Stimulated activated effector memory CD8-positive, alpha-beta T cell treated with anti-CD3 and anti-CD28 coated beads, Interleukin-12 subunit alpha, Interleukin-12 subunit beta, amount 100 ng/mL, for 72 hours (primary cell): Measurements from ENCODE around the gene SNAP91.
"Not testable (repeated sequence)": the region's sequence is repeated elsewhere in the genome, so short reads cannot be mapped to it uniquely, and the experiment has no call there.

ENCODE experiments used
- ATAC-seq: fragments of 150-1000 bp; cut with Tn5 transposase; 2 replicates; pipeline ENCODE4 v1.10.0; 2021
- DNase-seq, 2 donors: peaks; one replicate each; pipeline ENCODE4 v3.0.0; 2021 to 2022; ENCODE audit warnings: low spot score in 2 of 2
- H3K27ac Mint-ChIP-seq: one replicate; pipeline ENCODE4 v1.8.0; 2022; ENCODE audit warnings: mild to moderate bottlenecking, mixed read lengths
- H3K36me3 Mint-ChIP-seq: one replicate; pipeline ENCODE4 v1.8.0; 2022; ENCODE audit warnings: mild to moderate bottlenecking, mixed read lengths
- H3K4me1 Mint-ChIP-seq: one replicate; pipeline ENCODE4 v1.8.0; 2022; ENCODE audit warnings: mixed read lengths
- H3K4me3 Mint-ChIP-seq: one replicate; pipeline ENCODE4 v1.8.0; 2022; ENCODE audit warnings: mild to moderate bottlenecking, mixed read lengths
- H3K9me3 Mint-ChIP-seq: one replicate; pipeline ENCODE4 v1.8.0; 2022; ENCODE audit warnings: mixed read lengths

SNAP91 gene

GRCh38 chr6:83702077-83702476 is 6.8 kb downstream of the SNAP91 start:
- no peak for DNase-seq
- no peak for ATAC-seq
- Mint-ChIP-seq H3K36me3 (no peaks in the 10 kb centered on the region), H3K9me3 (no peaks in the 10 kb centered on the region), H3K27ac (no peak overlapping the region), H3K4me3 (no peak overlapping the region), H3K4me1 (no peaks in the 10 kb centered on the region)

- DNase-seq = no peak
- Mint-ChIP-seq H3K27ac (no peak overlapping the region), H3K4me1 (no peaks in the 10 kb centered on the region), H3K36me3 (no peaks in the 10 kb centered on the region), H3K4me3 (no peak overlapping the region), H3K9me3 (no peaks in the 10 kb centered on the region)
- no peak for ATAC-seq
Observed at GRCh38 chr6:83696674-83697073, 12.2 kb downstream of the SNAP91 start.

GRCh38 chr6:83685481-83685880 is 23.4 kb downstream of the SNAP91 start:
- Mint-ChIP-seq H3K9me3 (peaks cover 5% of the 10 kb centered on the region), H3K27ac (no peak overlapping the region), H3K36me3 (no peaks in the 10 kb centered on the region), H3K4me3 (no peak overlapping the region), H3K4me1 (no peaks in the 10 kb centered on the region)
- DNase-seq (no peak), ATAC-seq (no peak)

- Mint-ChIP-seq H3K27ac (no peak overlapping the region), H3K36me3 (no peaks in the 10 kb centered on the region), H3K4me1 (no peaks in the 10 kb centered on the region), H3K4me3 (no peak overlapping the region), H3K9me3 (peaks cover 1% of the 10 kb centered on the region)
- ATAC-seq = no peak
- no peak for DNase-seq
Observed at GRCh38 chr6:83677791-83678190, 31.1 kb downstream of the SNAP91 start.

- Mint-ChIP-seq H3K4me3 (no peak overlapping the region), H3K9me3 (no peaks in the 10 kb centered on the region), H3K36me3 (no peaks in the 10 kb centered on the region), H3K27ac (no peak overlapping the region), H3K4me1 (no peaks in the 10 kb centered on the region)
- DNase-seq (no peak), ATAC-seq (no peak)
Observed at GRCh38 chr6:83637953-83638352, 70.9 kb downstream of the SNAP91 start.

- Mint-ChIP-seq H3K9me3 (no peaks in the 10 kb centered on the region), H3K4me1 (no peaks in the 10 kb centered on the region), H3K27ac (no peak overlapping the region), H3K36me3 (no peaks in the 10 kb centered on the region), H3K4me3 (no peak overlapping the region)
- ATAC-seq (no peak), DNase-seq (no peak)
Observed at GRCh38 chr6:83636800-83637199, 72.1 kb downstream of the SNAP91 start.

- Mint-ChIP-seq H3K4me1 (no peaks in the 10 kb centered on the region), H3K27ac (no peak overlapping the region), H3K4me3 (no peak overlapping the region), H3K36me3 (no peaks in the 10 kb centered on the region), H3K9me3 (peaks cover 3% of the 10 kb centered on the region)
- no peak for DNase-seq
- ATAC-seq = no peak
Observed at GRCh38 chr6:83633609-83634008, 75.3 kb downstream of the SNAP91 start.

GRCh38 chr6:83633149-83633548 is 75.8 kb downstream of the SNAP91 start:
- Mint-ChIP-seq H3K4me1 (no peaks in the 10 kb centered on the region), H3K4me3 (no peak overlapping the region), H3K9me3 (peaks cover 3% of the 10 kb centered on the region), H3K27ac (no peak overlapping the region), H3K36me3 (no peaks in the 10 kb centered on the region)
- ATAC-seq (no peak), DNase-seq (no peak)

- H3K4me1 Mint-ChIP-seq, DNase-seq, H3K27ac Mint-ChIP-seq, H3K4me3 Mint-ChIP-seq, ATAC-seq, H3K36me3 Mint-ChIP-seq, H3K9me3 Mint-ChIP-seq: not testable (repeated sequence)
Observed at GRCh38 chr6:83629908-83630307, 79.0 kb downstream of the SNAP91 start.

- no peak overlapping the region for H3K4me3 Mint-ChIP-seq
- ATAC-seq = no peak
- no peak overlapping the region for H3K27ac Mint-ChIP-seq
- no peak for DNase-seq
- no peaks in the 10 kb centered on the region for H3K4me1 Mint-ChIP-seq
- no peaks in the 10 kb centered on the region for H3K9me3 Mint-ChIP-seq
- no peaks in the 10 kb centered on the region for H3K36me3 Mint-ChIP-seq
Observed at GRCh38 chr6:83615025-83615999, 93.6 kb downstream of the SNAP91 start.

GRCh38 chr6:83613378-83613777 is 95.5 kb downstream of the SNAP91 start:
- DNase-seq (no peak), ATAC-seq (no peak)
- Mint-ChIP-seq H3K27ac (no peak overlapping the region), H3K4me3 (no peak overlapping the region), H3K36me3 (no peaks in the 10 kb centered on the region), H3K9me3 (no peaks in the 10 kb centered on the region), H3K4me1 (no peaks in the 10 kb centered on the region)

GRCh38 chr6:83609248-83609647 is 99.7 kb downstream of the SNAP91 start:
- H3K27ac Mint-ChIP-seq = no peak overlapping the region
- H3K4me1 Mint-ChIP-seq = no peaks in the 10 kb centered on the region
- H3K9me3 Mint-ChIP-seq = no peaks in the 10 kb centered on the region
- no peak overlapping the region for H3K4me3 Mint-ChIP-seq
- no peak for ATAC-seq
- H3K36me3 Mint-ChIP-seq = no peaks in the 10 kb centered on the region
- no peak for DNase-seq

GRCh38 chr6:83605517-83605916 is 103.4 kb downstream of the SNAP91 start:
- Mint-ChIP-seq H3K4me3 (no peak overlapping the region), H3K27ac (no peak overlapping the region), H3K36me3 (no peaks in the 10 kb centered on the region), H3K4me1 (no peaks in the 10 kb centered on the region), H3K9me3 (no peaks in the 10 kb centered on the region)
- ATAC-seq = no peak
- DNase-seq = no peak

GRCh38 chr6:83603551-83603950 is 105.3 kb downstream of the SNAP91 start:
- H3K9me3 Mint-ChIP-seq = no peaks in the 10 kb centered on the region
- H3K4me1 Mint-ChIP-seq = no peaks in the 10 kb centered on the region
- no peaks in the 10 kb centered on the region for H3K36me3 Mint-ChIP-seq
- H3K4me3 Mint-ChIP-seq = no peak overlapping the region
- no peak overlapping the region for H3K27ac Mint-ChIP-seq
- ATAC-seq = no peak
- DNase-seq = no peak

GRCh38 chr6:83601119-83601518 is 107.8 kb downstream of the SNAP91 start:
- ATAC-seq = no peak
- Mint-ChIP-seq H3K27ac (no peak overlapping the region), H3K4me3 (no peak overlapping the region), H3K4me1 (no peaks in the 10 kb centered on the region), H3K36me3 (no peaks in the 10 kb centered on the region), H3K9me3 (no peaks in the 10 kb centered on the region)
- no peak for DNase-seq

- ATAC-seq = no peak
- no peak for DNase-seq
- no peaks in the 10 kb centered on the region for H3K36me3 Mint-ChIP-seq
- no peak overlapping the region for H3K27ac Mint-ChIP-seq
- no peaks in the 10 kb centered on the region for H3K9me3 Mint-ChIP-seq
- no peaks in the 10 kb centered on the region for H3K4me1 Mint-ChIP-seq
- H3K4me3 Mint-ChIP-seq = no peak overlapping the region
Observed at GRCh38 chr6:83600459-83600858, 108.4 kb downstream of the SNAP91 start.
